A673 (cell line): ENCODE data around the gene CAVIN2. TPM values are rescaled to one million over a fixed set of nuclear protein-coding genes. Genes with fewer than 3 reads are reported as not detected.

ENCODE experiments used
- BruUV-seq: library from RNA; stranded (reverse); fragments of 400-500 nt; replicated peaks from 2 replicates; lab custom pipeline; 2021; lab: Mats Ljungman, UMichigan
- CTCF ChIA-PET: fragments of 300-600 bp; sonication (Branson Sonifier 250); formaldehyde crosslinking; loops from one replicate; lab custom pipeline; 2022; ENCODE audit warnings: antibody characterized with exemption; lab: Charles Lee
- POLR2A ChIA-PET: fragments of 300-600 bp; sonication (Branson Sonifier 250); formaldehyde crosslinking; loops from one replicate; lab custom pipeline; 2022; ENCODE audit warnings: antibody characterized with exemption; ENCODE audit not compliant: low non-redundant PET; lab: Charles Lee
- DNase-seq: peaks from one replicate; pipeline ENCODE4 v3.0.0-alpha.2; 2015; ENCODE audit warnings: low spot score
- H3K27ac ChIP-seq: fragments of 200-600 bp; sonication (generic); 2 replicates; pipeline ENCODE4 v1.5.1; 2016; ENCODE audit warnings: mixed run types, low read depth, mild to moderate bottlenecking, mixed read lengths, antibody characterized with exemption, low read length; ENCODE audit not compliant: poor library complexity, severe bottlenecking
- H3K27me3 ChIP-seq: fragments of 200-600 bp; sonication (generic); replicated peaks from 2 replicates; pipeline ENCODE4 v1.6.1; 2017; ENCODE audit warnings: mixed run types, low read depth, mild to moderate bottlenecking, mixed read lengths, antibody characterized with exemption, low read length; ENCODE audit not compliant: insufficient read depth, poor library complexity
- H3K36me3 ChIP-seq: fragments of 200-600 bp; sonication (generic); 2 replicates; pipeline ENCODE4 v1.6.1; 2016; ENCODE audit warnings: mixed run types, mild to moderate bottlenecking, mixed read lengths, antibody characterized with exemption, low read length; ENCODE audit not compliant: insufficient read depth, poor library complexity, severe bottlenecking
- H3K4me1 ChIP-seq: fragments of 200-600 bp; sonication (generic); 2 replicates; pipeline ENCODE4 v1.6.1; 2017; ENCODE audit warnings: mixed run types, mild to moderate bottlenecking, mixed read lengths, antibody characterized with exemption, low read length; ENCODE audit not compliant: insufficient read depth, poor library complexity, severe bottlenecking
- H3K4me3 ChIP-seq: fragments of 200-600 bp; sonication (generic); 2 replicates; pipeline ENCODE4 v1.5.1; 2016; ENCODE audit warnings: low read depth, mixed run types, mild to moderate bottlenecking, mixed read lengths, low read length; ENCODE audit not compliant: poor library complexity, severe bottlenecking
- H3K9me3 ChIP-seq: fragments of 200-600 bp; sonication (generic); 2 replicates; pipeline ENCODE4 v1.6.1; 2016; ENCODE audit warnings: mixed run types, low read depth, mild to moderate bottlenecking, mixed read lengths, antibody characterized with exemption, low read length; ENCODE audit not compliant: poor library complexity, severe bottlenecking
- EZH2 ChIP-seq: fragments of 200-600 bp; sonication (generic); IDR thresholded peaks from 2 replicates; pipeline ENCODE4 v1.6.1; 2017; ENCODE audit warnings: borderline replicate concordance, low read depth, mild to moderate bottlenecking, mixed read lengths, antibody characterized with exemption, low read length; ENCODE audit not compliant: poor library complexity, severe bottlenecking
- intact Hi-C: fragments of 100-400 bp; cut with micrococcal nuclease; formaldehyde crosslinking; loops from one replicate; pipeline ENCODE4 v1.10.0; 2022; ENCODE audit not compliant: unreplicated experiment
- total RNA-seq: library from RNA; stranded (reverse); gene quantifications from 2 replicates; pipeline ENCODE4 v1.2.3, GENCODE V29; 2021
- TF ChIP-seq, protein P1 (sequence below): fragments of 300-800, 200-600 bp; sonication (generic); conservative IDR thresholded peaks from 2 replicates; pipeline ENCODE4 v1.5.1; 2017; ENCODE audit warnings: low read depth, mild to moderate bottlenecking, antibody characterized with exemption, low read length, moderate library complexity, mixed read lengths

CAVIN2 gene
- total RNA-seq, 1 experiment from 2014 or later, result 0.28 TPM

DNA sequence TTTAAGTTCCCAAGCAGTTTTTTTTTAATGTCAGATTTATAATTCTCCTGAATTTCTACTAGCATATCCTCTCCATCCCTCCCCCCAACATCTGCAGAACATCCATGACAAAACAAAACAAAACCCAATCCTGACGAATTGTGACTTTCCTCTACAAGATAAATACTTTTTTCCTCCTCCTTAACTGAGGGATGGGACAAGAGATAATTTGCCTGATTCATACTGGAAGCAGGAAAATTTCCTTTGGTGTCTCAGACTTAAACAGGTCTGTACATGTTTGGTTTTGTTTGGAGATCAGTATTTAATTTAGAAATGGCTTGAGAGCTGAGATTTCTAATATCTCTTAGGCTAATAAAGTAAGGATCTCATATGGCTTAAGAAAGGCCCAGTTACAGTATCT, 2.2 kb downstream of the CAVIN2 start:
- Histone ChIP-seq H3K4me3 (no peak overlapping the region), H3K36me3 (no peaks in the 10 kb centered on the region), H3K9me3 (no peaks in the 10 kb centered on the region), H3K27me3 (no peaks in the 10 kb centered on the region), H3K27ac (no peak overlapping the region), H3K4me1 (peaks cover 15% of the 10 kb centered on the region)
- POLR2A ChIA-PET, result no interaction called here
- TF ChIP-seq EZH2, result no peak
- TF ChIP-seq, protein P1, sequence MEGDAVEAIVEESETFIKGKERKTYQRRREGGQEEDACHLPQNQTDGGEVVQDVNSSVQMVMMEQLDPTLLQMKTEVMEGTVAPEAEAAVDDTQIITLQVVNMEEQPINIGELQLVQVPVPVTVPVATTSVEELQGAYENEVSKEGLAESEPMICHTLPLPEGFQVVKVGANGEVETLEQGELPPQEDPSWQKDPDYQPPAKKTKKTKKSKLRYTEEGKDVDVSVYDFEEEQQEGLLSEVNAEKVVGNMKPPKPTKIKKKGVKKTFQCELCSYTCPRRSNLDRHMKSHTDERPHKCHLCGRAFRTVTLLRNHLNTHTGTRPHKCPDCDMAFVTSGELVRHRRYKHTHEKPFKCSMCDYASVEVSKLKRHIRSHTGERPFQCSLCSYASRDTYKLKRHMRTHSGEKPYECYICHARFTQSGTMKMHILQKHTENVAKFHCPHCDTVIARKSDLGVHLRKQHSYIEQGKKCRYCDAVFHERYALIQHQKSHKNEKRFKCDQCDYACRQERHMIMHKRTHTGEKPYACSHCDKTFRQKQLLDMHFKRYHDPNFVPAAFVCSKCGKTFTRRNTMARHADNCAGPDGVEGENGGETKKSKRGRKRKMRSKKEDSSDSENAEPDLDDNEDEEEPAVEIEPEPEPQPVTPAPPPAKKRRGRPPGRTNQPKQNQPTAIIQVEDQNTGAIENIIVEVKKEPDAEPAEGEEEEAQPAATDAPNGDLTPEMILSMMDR, result no peak
- intact Hi-C loops, result no loop called here
- DNase-seq, result no peak
- no TSS peak for BruUV-seq
- CTCF ChIA-PET, result no interaction called here

DNA sequence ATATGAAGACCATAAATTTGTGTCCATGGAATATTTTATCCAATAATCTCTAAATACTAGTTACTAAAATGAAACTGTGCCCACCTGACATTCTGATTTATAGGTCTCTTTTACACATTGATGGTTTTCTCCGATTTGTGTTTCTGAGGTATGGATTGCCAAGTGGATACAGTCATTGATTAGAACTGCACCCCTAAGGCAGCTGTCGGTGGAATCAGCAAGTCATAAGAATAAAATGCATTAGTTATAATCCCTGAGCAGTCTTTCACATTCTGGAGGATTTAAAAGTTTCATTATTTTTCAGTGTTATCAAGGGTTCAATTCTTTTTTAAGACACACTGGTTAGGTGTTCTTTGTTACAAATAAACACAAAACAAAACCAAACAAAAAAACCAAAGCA, 6.0 kb downstream of the CAVIN2 start:
- H3K4me1 ChIP-seq, result peaks cover 3% of the 10 kb centered on the region
- ChIA-PET CTCF (no interaction called here), POLR2A (interaction anchor here (0.5 kb wide), 1 partner anchor 1736 kb away, joined by 3 read pairs; no protein-coding TSS in a partner anchor)
- intact Hi-C loops, result no loop called here
- no peaks in the 10 kb centered on the region for H3K36me3 ChIP-seq
- H3K27ac ChIP-seq, result no peak overlapping the region
- no peaks in the 10 kb centered on the region for H3K27me3 ChIP-seq
- BruUV-seq, result no TSS peak
- H3K4me3 ChIP-seq, result no peak overlapping the region
- DNase-seq, result no peak
- TF ChIP-seq EZH2, result no peak
- TF ChIP-seq, protein P1, result no peak
- no peaks in the 10 kb centered on the region for H3K9me3 ChIP-seq

DNA sequence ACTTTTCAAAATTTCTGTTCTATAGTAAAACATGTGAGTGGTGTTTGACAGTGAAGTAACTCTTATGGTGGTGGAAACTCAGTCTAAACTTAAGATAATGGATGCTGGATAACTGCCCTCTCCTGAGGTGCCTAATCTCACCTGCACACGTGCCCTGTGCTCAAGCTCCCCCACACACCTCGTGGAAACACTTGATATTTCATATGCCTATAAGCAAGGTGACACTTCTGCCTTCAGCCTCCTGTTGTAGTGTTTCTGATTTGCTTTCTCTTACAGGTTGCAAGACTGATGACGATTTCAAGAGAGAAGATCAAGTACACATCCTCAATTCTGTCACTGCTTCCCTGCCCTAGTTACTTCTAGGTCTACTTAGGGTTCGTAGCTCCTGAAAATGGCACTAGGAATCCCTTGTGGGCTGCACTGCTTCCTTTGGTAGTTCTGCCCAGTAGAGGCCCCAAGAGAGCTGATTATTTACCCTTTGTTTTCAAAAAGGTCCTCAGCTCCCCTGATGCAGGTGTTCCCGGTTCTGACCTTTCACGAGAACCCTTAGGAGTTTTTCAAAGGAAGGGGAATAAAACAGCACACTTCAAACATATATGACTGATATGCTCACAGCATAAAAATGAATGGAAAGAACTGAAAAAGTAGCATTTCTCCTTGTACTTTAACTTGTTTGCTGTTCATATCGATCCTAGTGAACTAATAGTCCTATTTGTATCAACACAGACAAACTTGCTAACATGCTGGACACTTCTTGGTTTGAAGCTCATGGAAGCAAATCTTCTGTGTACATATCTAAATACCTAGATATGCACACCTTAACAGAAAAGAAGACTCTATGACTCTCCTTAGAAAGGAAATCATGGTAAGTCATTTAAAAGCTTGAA, 6.7 kb downstream of the CAVIN2 start:
- DNase-seq, result no peak
- TF ChIP-seq, protein P1, result no peak
- TF ChIP-seq EZH2, result no peak
- ChIA-PET POLR2A (interaction anchor here (0.5 kb wide), 1 partner anchor 1737 kb away, joined by 3 read pairs; no protein-coding TSS in a partner anchor), CTCF (no interaction called here)
- Histone ChIP-seq H3K27me3 (no peaks in the 10 kb centered on the region), H3K36me3 (no peaks in the 10 kb centered on the region), H3K9me3 (no peaks in the 10 kb centered on the region), H3K27ac (no peak overlapping the region), H3K4me3 (no peak overlapping the region), H3K4me1 (no peaks in the 10 kb centered on the region)
- intact Hi-C loops, result no loop called here
- BruUV-seq, result no TSS peak
